Keratinocyte (primary cell): ENCODE measurements around the gene ATP8B1.

Experiments used
- EZH2 ChIP-seq: IDR thresholded peaks from one replicate; pipeline ENCODE4 v1.6.1; 2012; ENCODE audit warnings: inconsistent platforms, mild to moderate bottlenecking, low read length, moderate library complexity
- TF ChIP-seq, protein P1 (sequence below), 3 experiments: IDR thresholded peaks in 1 of 3; conservative IDR thresholded peaks in 1 of 3; optimal IDR thresholded peaks in 1 of 3; 2 replicates in 2 of 3; 3 replicates in 1 of 3; pipeline versions ENCODE3 to v1.5.1; 2011; ENCODE audit warnings: low read length in 3 of 3, mild to moderate bottlenecking in 3 of 3, moderate library complexity in 2 of 3, control low read depth in 1 of 3, inconsistent platforms in 1 of 3; ENCODE audit not compliant: insufficient read depth in 2 of 3; ENCODE audit errors: extremely low read depth in 1 of 3

- TF ChIP-seq, protein P1, sequence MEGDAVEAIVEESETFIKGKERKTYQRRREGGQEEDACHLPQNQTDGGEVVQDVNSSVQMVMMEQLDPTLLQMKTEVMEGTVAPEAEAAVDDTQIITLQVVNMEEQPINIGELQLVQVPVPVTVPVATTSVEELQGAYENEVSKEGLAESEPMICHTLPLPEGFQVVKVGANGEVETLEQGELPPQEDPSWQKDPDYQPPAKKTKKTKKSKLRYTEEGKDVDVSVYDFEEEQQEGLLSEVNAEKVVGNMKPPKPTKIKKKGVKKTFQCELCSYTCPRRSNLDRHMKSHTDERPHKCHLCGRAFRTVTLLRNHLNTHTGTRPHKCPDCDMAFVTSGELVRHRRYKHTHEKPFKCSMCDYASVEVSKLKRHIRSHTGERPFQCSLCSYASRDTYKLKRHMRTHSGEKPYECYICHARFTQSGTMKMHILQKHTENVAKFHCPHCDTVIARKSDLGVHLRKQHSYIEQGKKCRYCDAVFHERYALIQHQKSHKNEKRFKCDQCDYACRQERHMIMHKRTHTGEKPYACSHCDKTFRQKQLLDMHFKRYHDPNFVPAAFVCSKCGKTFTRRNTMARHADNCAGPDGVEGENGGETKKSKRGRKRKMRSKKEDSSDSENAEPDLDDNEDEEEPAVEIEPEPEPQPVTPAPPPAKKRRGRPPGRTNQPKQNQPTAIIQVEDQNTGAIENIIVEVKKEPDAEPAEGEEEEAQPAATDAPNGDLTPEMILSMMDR (optimal IDR thresholded peaks at IDR 0.05 in 1 of 3, IDR thresholded peaks at IDR 0.05 in 1 of 3, conservative IDR thresholded peaks at IDR 0.05 in 1 of 3; ENCODE audit: extremely low read depth in 1 of 3, insufficient read depth in 2 of 3, low read length in 3 of 3): no peak
- TF ChIP-seq EZH2: no peak
Observed at GRCh38 chr18:57792631-57793301, 10.3 kb downstream of the ATP8B1 start.
